Fibroblast of lung (primary cell): ENCODE data around the gene OR10P1. TPM values are rescaled to one million over a fixed set of nuclear protein-coding genes. Genes with fewer than 3 reads are reported as not detected.

Source experiments
- DNase-seq, 2 donors: peaks; one replicate each; pipeline versions ENCODE4 v3.0.0 to v3.0.0-alpha.2; 2010; ENCODE audit warnings: low read depth in 2 of 2
- H2AFZ ChIP-seq: 2 replicates; pipeline ENCODE4 v1.5.1; 2012; ENCODE audit warnings: low read length, control low read depth, inconsistent platforms
- H3K27ac ChIP-seq: 2 replicates; pipeline ENCODE4 v1.5.1; 2011; ENCODE audit warnings: low read length, control low read depth; ENCODE audit not compliant: insufficient read depth
- H3K27me3 ChIP-seq: 2 replicates; pipeline ENCODE4 v1.5.1; 2011; ENCODE audit warnings: mild to moderate bottlenecking, low read length; ENCODE audit not compliant: control insufficient read depth, insufficient read depth
- H3K36me3 ChIP-seq: 2 replicates; pipeline ENCODE4 v1.5.1; 2011; ENCODE audit warnings: low read length; ENCODE audit not compliant: control insufficient read depth, insufficient read depth
- H3K4me1 ChIP-seq: 2 replicates; pipeline ENCODE4 v1.5.1; 2011; ENCODE audit warnings: low read length; ENCODE audit not compliant: control insufficient read depth, insufficient read depth; ENCODE audit errors: extremely low read depth
- H3K4me2 ChIP-seq: 2 replicates; pipeline ENCODE4 v1.5.1; 2011; ENCODE audit warnings: low read length, control low read depth; ENCODE audit not compliant: insufficient read depth; ENCODE audit errors: extremely low read depth
- H3K4me3 ChIP-seq, 4 experiments: fragments of 200-600 bp in 1 of 4; sonication (generic) in 1 of 4; replicated peaks in 1 of 4; 2 replicates each; pipeline ENCODE4 v1.5.1; 2011 to 2016; ENCODE audit warnings: low read length in 4 of 4, low read depth in 3 of 4, mild to moderate bottlenecking in 3 of 4, control low read depth in 2 of 4, inconsistent platforms in 1 of 4, mixed read lengths in 1 of 4; ENCODE audit not compliant: insufficient read depth in 1 of 4; ENCODE audit errors: control extremely low read depth in 1 of 4
- H3K79me2 ChIP-seq: 2 replicates; pipeline ENCODE4 v1.5.1; 2012; ENCODE audit warnings: mild to moderate bottlenecking, low read length, inconsistent platforms; ENCODE audit not compliant: control insufficient read depth, insufficient read depth
- H3K9ac ChIP-seq: 2 replicates; pipeline ENCODE4 v1.5.1; 2011; ENCODE audit warnings: mild to moderate bottlenecking, low read length, control low read depth; ENCODE audit not compliant: insufficient read depth
- H3K9me3 ChIP-seq: 2 replicates; pipeline ENCODE4 v1.5.1; 2012; ENCODE audit warnings: low read depth, low read length; ENCODE audit not compliant: control insufficient read depth, insufficient read depth
- H4K20me1 ChIP-seq: 2 replicates; pipeline ENCODE4 v1.5.1; 2011; ENCODE audit warnings: low read length; ENCODE audit not compliant: control insufficient read depth, insufficient read depth; ENCODE audit errors: extremely low read depth
- EZH2 ChIP-seq: IDR thresholded peaks from 2 replicates; pipeline ENCODE4 v1.5.1; 2012; ENCODE audit warnings: low read length, control low read depth, mild to moderate bottlenecking; ENCODE audit errors: missing control alignments
- polyA plus RNA-seq, 2 donors: library from polyadenylated mRNA; depleted of rRNA in 1 of 2; stranded (reverse) in 1 of 2; unstranded in 1 of 2; fragments of >200 nt; gene quantifications; 2 replicates each; pipeline ENCODE4 v1.2.1, GENCODE V29; 2011 to 2012; ENCODE audit warnings: missing spikeins in 1 of 2
- total RNA-seq: library from RNA; depleted of rRNA; stranded (reverse); fragments of >200 nt; gene quantifications from 2 replicates; pipeline ENCODE4 v1.2.1, GENCODE V29; 2014
- TF ChIP-seq, protein P1 (sequence below), 2 donors: IDR thresholded peaks in 1 of 2; conservative IDR thresholded peaks in 1 of 2; 1 replicate in 1 of 2; 2 replicates in 1 of 2; pipeline ENCODE4 v1.5.1; 2011 to 2012; ENCODE audit warnings: low read length in 2 of 2, control low read depth in 1 of 2, inconsistent platforms in 1 of 2, low read depth in 1 of 2, mild to moderate bottlenecking in 1 of 2

OR10P1 gene
- total and polyA plus RNA-seq, 2 donors (not counting 1 experiment from before 2014, with no cell fraction given), result not detected

- Histone ChIP-seq H3K27me3 (no peaks in the 10 kb centered on the region), H3K9me3 (no peaks in the 10 kb centered on the region), H3K79me2 (no peaks in the 10 kb centered on the region), H3K36me3 (peaks cover 2% of the 10 kb centered on the region), H3K4me2 (no peak overlapping the region), H2AFZ (no peak overlapping the region), H4K20me1 (no peaks in the 10 kb centered on the region), H3K4me1 (no peaks in the 10 kb centered on the region), H3K4me3 (no peak overlapping the region), H3K27ac (no peak overlapping the region), H3K9ac (no peak overlapping the region)
- no peak for DNase-seq
- no peak for TF ChIP-seq EZH2
- TF ChIP-seq, protein P1, sequence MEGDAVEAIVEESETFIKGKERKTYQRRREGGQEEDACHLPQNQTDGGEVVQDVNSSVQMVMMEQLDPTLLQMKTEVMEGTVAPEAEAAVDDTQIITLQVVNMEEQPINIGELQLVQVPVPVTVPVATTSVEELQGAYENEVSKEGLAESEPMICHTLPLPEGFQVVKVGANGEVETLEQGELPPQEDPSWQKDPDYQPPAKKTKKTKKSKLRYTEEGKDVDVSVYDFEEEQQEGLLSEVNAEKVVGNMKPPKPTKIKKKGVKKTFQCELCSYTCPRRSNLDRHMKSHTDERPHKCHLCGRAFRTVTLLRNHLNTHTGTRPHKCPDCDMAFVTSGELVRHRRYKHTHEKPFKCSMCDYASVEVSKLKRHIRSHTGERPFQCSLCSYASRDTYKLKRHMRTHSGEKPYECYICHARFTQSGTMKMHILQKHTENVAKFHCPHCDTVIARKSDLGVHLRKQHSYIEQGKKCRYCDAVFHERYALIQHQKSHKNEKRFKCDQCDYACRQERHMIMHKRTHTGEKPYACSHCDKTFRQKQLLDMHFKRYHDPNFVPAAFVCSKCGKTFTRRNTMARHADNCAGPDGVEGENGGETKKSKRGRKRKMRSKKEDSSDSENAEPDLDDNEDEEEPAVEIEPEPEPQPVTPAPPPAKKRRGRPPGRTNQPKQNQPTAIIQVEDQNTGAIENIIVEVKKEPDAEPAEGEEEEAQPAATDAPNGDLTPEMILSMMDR (conservative IDR thresholded peaks at IDR 0.05 in 1 of 2, IDR thresholded peaks at IDR 0.05 in 1 of 2; ENCODE audit: low read depth in 1 of 2, low read length in 2 of 2), result no peak
Observed at GRCh38 chr12:55686366-55687010, 49.8 kb downstream of the OR10P1 start.

Other genes starting within 250 kb of the OR10P1 start
- not detected in 2 replicates for gene OR6C65, start 236.4 kb upstream of the OR10P1 start, total RNA-seq
- gene OR6C65, start 236.4 kb upstream of the OR10P1 start, polyA plus RNA-seq, result not detected in 2 replicates
- gene OR6C76, start 210.6 kb upstream of the OR10P1 start, total RNA-seq, result not detected in 2 replicates
- not detected in 2 replicates for gene OR6C76, start 210.6 kb upstream of the OR10P1 start, polyA plus RNA-seq
- gene OR6C2, start 192.8 kb upstream of the OR10P1 start, total RNA-seq, result not detected in 2 replicates
- gene OR6C2, start 192.8 kb upstream of the OR10P1 start, polyA plus RNA-seq, result not detected in 2 replicates
- not detected in 2 replicates for gene OR6C70, start 166.8 kb upstream of the OR10P1 start, total RNA-seq
- not detected in 2 replicates for gene OR6C70, start 166.8 kb upstream of the OR10P1 start, polyA plus RNA-seq
- gene OR6C68, start 144.5 kb upstream of the OR10P1 start, total RNA-seq, result not detected in 2 replicates
- gene OR6C68, start 144.5 kb upstream of the OR10P1 start, polyA plus RNA-seq, result not detected in 2 replicates
- under 0.01 TPM in 1 of 2 replicates, not detected in the other for gene OR6C4, start 87.3 kb upstream of the OR10P1 start, total RNA-seq
- not detected in 2 replicates for gene OR6C4, start 87.3 kb upstream of the OR10P1 start, polyA plus RNA-seq
- gene OR2AP1, start 64.4 kb upstream of the OR10P1 start, total RNA-seq, result not detected in 2 replicates
- gene OR2AP1, start 64.4 kb upstream of the OR10P1 start, polyA plus RNA-seq, result not detected in 2 replicates
- 40.3 and 130 TPM in 2 replicates for gene ITGA7, start 71.0 kb downstream of the OR10P1 start, total RNA-seq
- 42.7 and 46.4 TPM in 2 replicates for gene ITGA7, start 71.0 kb downstream of the OR10P1 start, polyA plus RNA-seq
- gene BLOC1S1, start 79.2 kb downstream of the OR10P1 start, total RNA-seq, result 90.9 and 103 TPM in 2 replicates
- gene BLOC1S1, start 79.2 kb downstream of the OR10P1 start, polyA plus RNA-seq, result 163 and 240 TPM in 2 replicates
- gene RDH5, start 83.5 kb downstream of the OR10P1 start, total RNA-seq, result 12.1 and 49.2 TPM in 2 replicates
- 11.1 and 16.7 TPM in 2 replicates for gene RDH5, start 83.5 kb downstream of the OR10P1 start, polyA plus RNA-seq
- 3,001 and 3,424 TPM in 2 replicates for gene CD63, start 92.1 kb downstream of the OR10P1 start, total RNA-seq
- 2,890 and 3,456 TPM in 2 replicates for gene CD63, start 92.1 kb downstream of the OR10P1 start, polyA plus RNA-seq
- gene GDF11, start 106.2 kb downstream of the OR10P1 start, total RNA-seq, result 3.1 and 4.3 TPM in 2 replicates
- gene GDF11, start 106.2 kb downstream of the OR10P1 start, polyA plus RNA-seq, result 9.4 and 11.1 TPM in 2 replicates
- 83.0 and 88.5 TPM in 2 replicates for gene SARNP, start 180.8 kb downstream of the OR10P1 start, total RNA-seq
- gene SARNP, start 180.8 kb downstream of the OR10P1 start, polyA plus RNA-seq, result 172 and 183 TPM in 2 replicates
- 15.7 and 26.9 TPM in 2 replicates for gene ORMDL2, start 181.1 kb downstream of the OR10P1 start, total RNA-seq
- 54.5 and 60.6 TPM in 2 replicates for gene ORMDL2, start 181.1 kb downstream of the OR10P1 start, polyA plus RNA-seq
- 56.0 and 66.7 TPM in 2 replicates for gene DNAJC14, start 192.7 kb downstream of the OR10P1 start, total RNA-seq
- gene DNAJC14, start 192.7 kb downstream of the OR10P1 start, polyA plus RNA-seq, result 11.5 and 12.2 TPM in 2 replicates
- gene MMP19, start 206.0 kb downstream of the OR10P1 start, total RNA-seq, result 3.3 and 7.1 TPM in 2 replicates
- gene MMP19, start 206.0 kb downstream of the OR10P1 start, polyA plus RNA-seq, result 18.3 and 21.8 TPM in 2 replicates